ENCODE results near the gene SEMA4D.

The SEMA4D gene

GRCh38 chr9:89418474-89418845, 79.5 kb downstream of the SEMA4D start:
- 88% methylated on average over 8 of the region's 9 CpGs for WGBS, 2 experiments (ENCODE audit: insufficient coverage in 2 of 2)
- Histone ChIP-seq H3K27ac (ENCODE audit: low read depth, low read length, severe bottlenecking) (no peak overlapping the region), H3K4me3 (ENCODE audit: extremely low read depth, insufficient read depth, low read length, poor library complexity, severe bottlenecking) (no peak overlapping the region)

DNA sequence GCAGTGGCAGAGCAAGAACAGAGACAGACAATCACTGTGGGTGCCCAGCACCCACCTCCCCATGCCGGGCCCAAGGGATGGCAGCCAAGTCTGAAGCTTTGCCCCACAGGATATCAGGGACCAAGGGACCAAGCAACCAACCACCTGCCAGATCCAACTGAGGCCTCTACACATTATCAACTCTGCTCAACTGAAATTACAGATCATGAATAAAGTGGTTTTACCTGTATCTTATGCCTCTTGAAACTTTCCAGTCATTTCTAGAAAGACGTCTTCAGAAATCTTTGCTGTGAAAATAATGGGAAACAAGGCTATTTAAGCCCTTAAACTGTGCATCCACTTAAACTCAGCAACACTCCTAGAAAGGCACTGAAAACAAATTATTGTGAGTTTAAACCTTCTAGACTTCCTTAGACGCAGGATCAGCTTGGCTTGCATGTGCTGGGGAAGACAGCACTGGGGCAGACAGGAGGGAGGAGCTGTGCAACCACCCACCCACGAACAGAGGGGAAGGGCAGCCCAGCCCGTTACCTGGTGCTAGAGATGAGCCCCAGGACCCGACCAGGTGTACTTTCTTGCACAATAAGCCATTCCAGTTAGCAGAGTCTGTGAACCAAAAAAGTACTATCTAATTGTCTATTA, 80.0 kb downstream of the SEMA4D start:
- H3K27ac ChIP-seq (ENCODE audit: low read depth, low read length, severe bottlenecking), result no peak overlapping the region
- H3K4me1 ChIP-seq (ENCODE audit: control insufficient read depth, insufficient read depth, low read length, poor library complexity, severe bottlenecking), result peaks cover 14% of the 10 kb centered on the region
- H3K36me3 ChIP-seq (ENCODE audit: control insufficient read depth, insufficient read depth, low read length), result no peaks in the 10 kb centered on the region
- WGBS, 2 experiments (ENCODE audit: insufficient coverage in 2 of 2), result 89 to 100% methylated on average over 1 to 5 of the region's 6 CpGs
- H3K4me3 ChIP-seq (ENCODE audit: extremely low read depth, insufficient read depth, low read length, poor library complexity, severe bottlenecking), result no peak overlapping the region
- no peaks in the 10 kb centered on the region for H3K9me3 ChIP-seq (ENCODE audit: control insufficient read depth, low read length)

More at GRCh38 chr9:89418474-89418845, 79.5 kb downstream of the SEMA4D start:
- Histone ChIP-seq H3K4me1 (ENCODE audit: control insufficient read depth, insufficient read depth, low read length, poor library complexity, severe bottlenecking) (peaks cover 14% of the 10 kb centered on the region), H3K9me3 (ENCODE audit: control insufficient read depth, low read length) (no peaks in the 10 kb centered on the region), H3K36me3 (ENCODE audit: control insufficient read depth, insufficient read depth, low read length) (no peaks in the 10 kb centered on the region)

DNA sequence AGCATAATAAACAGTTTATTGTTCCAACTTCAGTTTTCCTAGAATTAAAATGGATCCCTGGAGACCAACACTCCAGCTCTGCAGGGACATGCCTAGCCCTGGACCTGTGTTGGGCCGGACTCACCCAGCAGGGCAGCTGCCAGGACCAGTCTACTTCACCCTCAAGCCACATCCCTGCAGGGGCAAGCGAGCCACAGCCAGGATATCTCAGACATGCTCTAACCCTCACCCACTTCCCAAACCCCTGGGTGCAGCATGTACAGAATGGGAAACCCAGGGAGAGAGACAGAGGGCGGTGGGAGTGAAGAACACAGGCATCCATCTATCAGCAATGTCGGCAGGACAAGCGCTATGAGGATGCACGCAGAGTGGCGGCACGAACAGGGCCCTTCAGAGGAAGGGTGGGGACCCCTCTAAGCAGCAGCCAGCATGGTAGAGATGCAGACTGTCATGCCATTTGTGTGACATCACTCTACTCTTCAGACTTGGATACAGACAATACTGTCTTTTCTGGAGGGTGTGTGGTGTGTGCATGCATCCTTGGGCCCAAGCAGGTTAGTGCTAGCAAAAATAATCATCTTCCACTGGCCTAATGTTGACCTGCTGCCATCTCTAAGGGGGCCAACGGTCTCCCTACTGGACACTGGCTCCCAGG, 83.1 kb downstream of the SEMA4D start:
- H3K4me3 ChIP-seq (ENCODE audit: extremely low read depth, insufficient read depth, low read length, poor library complexity, severe bottlenecking), result no peak overlapping the region
- H3K27ac ChIP-seq (ENCODE audit: low read depth, low read length, severe bottlenecking), result no peak overlapping the region
- 84 to 95% methylated on average over 5 to 8 of the region's 9 CpGs for WGBS, 2 experiments (ENCODE audit: insufficient coverage in 2 of 2)
- no peaks in the 10 kb centered on the region for H3K36me3 ChIP-seq (ENCODE audit: control insufficient read depth, insufficient read depth, low read length)
- peaks cover 8% of the 10 kb centered on the region for H3K9me3 ChIP-seq (ENCODE audit: control insufficient read depth, low read length)
- peaks cover 5% of the 10 kb centered on the region for H3K4me1 ChIP-seq (ENCODE audit: control insufficient read depth, insufficient read depth, low read length, poor library complexity, severe bottlenecking)

DNA sequence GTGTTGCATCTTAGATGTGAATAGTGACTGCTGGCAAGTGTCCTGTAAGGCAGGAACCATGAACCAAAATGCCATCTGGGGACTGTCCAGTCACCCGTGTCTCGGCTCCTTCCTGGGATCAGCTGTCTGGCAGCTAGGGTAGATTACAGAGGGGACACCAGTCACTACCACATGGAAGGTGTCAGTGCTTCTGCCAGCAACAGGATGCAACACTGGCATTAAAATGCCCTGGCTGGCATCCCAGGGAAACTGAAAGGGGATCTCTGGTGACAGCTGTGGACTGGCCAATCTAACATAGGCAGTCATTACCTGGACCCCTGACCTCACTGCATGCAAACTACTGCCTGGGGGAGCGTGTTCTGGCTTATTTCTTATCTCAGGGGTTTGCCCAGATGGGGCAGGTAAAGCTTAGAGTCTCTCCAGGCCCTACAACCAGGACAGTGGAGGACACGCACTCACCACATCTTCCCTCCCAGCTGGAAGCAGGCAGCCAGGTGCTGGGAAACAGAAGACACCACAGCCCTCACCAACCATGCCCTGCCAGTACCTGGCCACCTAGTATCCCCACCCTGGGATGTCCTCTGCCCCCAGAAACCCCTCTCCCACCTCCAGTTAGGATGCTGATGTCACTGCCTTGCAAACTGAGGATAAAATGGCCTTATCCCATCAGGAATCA, 83.8 kb downstream of the SEMA4D start:
- Histone ChIP-seq H3K4me1 (ENCODE audit: control insufficient read depth, insufficient read depth, low read length, poor library complexity, severe bottlenecking) (peaks cover 5% of the 10 kb centered on the region), H3K4me3 (ENCODE audit: extremely low read depth, insufficient read depth, low read length, poor library complexity, severe bottlenecking) (no peak overlapping the region), H3K27ac (ENCODE audit: low read depth, low read length, severe bottlenecking) (no peak overlapping the region), H3K9me3 (ENCODE audit: control insufficient read depth, low read length) (peaks cover 8% of the 10 kb centered on the region), H3K36me3 (ENCODE audit: control insufficient read depth, insufficient read depth, low read length) (no peaks in the 10 kb centered on the region)
- 80 to 94% methylated on average over 4 of the region's 4 CpGs for WGBS, 2 experiments (ENCODE audit: insufficient coverage in 2 of 2)

DNA sequence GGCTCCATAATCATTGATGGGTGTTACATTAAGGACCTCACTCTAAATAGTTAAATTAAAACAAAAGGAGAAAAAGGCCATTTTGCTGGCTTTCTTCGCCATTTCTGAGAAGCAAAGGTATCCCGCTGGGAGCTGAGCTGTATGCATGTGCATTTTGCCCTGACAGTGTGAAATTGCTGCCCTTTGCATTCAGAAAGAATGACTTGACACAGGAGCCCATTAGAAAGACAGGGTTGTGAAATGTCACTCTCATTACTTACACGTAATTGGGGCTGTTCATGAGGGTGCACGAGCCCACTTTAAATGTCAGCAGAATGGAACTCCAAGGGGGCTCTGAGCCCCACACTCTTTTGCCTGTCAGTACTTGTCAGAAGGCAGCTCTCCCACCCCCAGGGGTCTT, 85.0 kb downstream of the SEMA4D start:
- H3K4me3 ChIP-seq (ENCODE audit: extremely low read depth, insufficient read depth, low read length, poor library complexity, severe bottlenecking), result no peak overlapping the region
- H3K36me3 ChIP-seq (ENCODE audit: control insufficient read depth, insufficient read depth, low read length), result no peaks in the 10 kb centered on the region
- no peak overlapping the region for H3K27ac ChIP-seq (ENCODE audit: low read depth, low read length, severe bottlenecking)
- H3K4me1 ChIP-seq (ENCODE audit: control insufficient read depth, insufficient read depth, low read length, poor library complexity, severe bottlenecking), result peaks cover 5% of the 10 kb centered on the region
- H3K9me3 ChIP-seq (ENCODE audit: control insufficient read depth, low read length), result peaks cover 8% of the 10 kb centered on the region
- WGBS, 2 experiments (ENCODE audit: insufficient coverage in 2 of 2), result 7 to 9% methylated on average over 2 to 4 of the region's 4 CpGs

GRCh38 chr9:89412541-89412940, 85.4 kb downstream of the SEMA4D start:
- 17 to 38% methylated on average over 2 to 3 of the region's 5 CpGs for WGBS, 2 experiments (ENCODE audit: insufficient coverage in 2 of 2)
- Histone ChIP-seq H3K4me3 (ENCODE audit: extremely low read depth, insufficient read depth, low read length, poor library complexity, severe bottlenecking) (no peak overlapping the region), H3K27ac (ENCODE audit: low read depth, low read length, severe bottlenecking) (no peak overlapping the region)

DNA sequence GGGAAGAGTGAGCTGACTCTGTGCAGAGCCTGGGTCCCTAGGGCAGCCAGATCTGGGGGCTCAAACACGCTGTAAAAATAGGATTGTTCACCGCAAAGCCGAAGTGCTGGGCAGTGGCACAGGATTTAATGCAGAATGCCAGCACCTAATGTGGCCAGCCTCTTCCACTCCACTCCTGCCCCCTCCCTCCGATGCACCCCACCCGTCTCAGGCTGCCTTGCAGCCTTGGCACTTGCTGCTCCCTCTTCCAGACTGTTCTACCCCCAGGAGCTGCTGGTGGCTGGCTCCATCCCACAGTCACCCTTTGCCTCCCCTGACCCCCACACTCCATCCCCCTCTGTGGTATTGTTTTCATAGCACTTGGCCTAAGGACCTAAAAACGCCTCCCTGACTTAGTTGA, 86.2 kb downstream of the SEMA4D start:
- H3K27ac ChIP-seq (ENCODE audit: low read depth, low read length, severe bottlenecking), result no peak overlapping the region
- 97 to 98% methylated on average over 5 to 6 of the region's 6 CpGs for WGBS, 2 experiments (ENCODE audit: insufficient coverage in 2 of 2)
- H3K4me1 ChIP-seq (ENCODE audit: control insufficient read depth, insufficient read depth, low read length, poor library complexity, severe bottlenecking), result peaks cover 5% of the 10 kb centered on the region
- no peak overlapping the region for H3K4me3 ChIP-seq (ENCODE audit: extremely low read depth, insufficient read depth, low read length, poor library complexity, severe bottlenecking)
- peaks cover 8% of the 10 kb centered on the region for H3K9me3 ChIP-seq (ENCODE audit: control insufficient read depth, low read length)
- H3K36me3 ChIP-seq (ENCODE audit: control insufficient read depth, insufficient read depth, low read length), result no peaks in the 10 kb centered on the region

More at GRCh38 chr9:89412541-89412940, 85.4 kb downstream of the SEMA4D start:
- Histone ChIP-seq H3K4me1 (ENCODE audit: control insufficient read depth, insufficient read depth, low read length, poor library complexity, severe bottlenecking) (peaks cover 5% of the 10 kb centered on the region), H3K36me3 (ENCODE audit: control insufficient read depth, insufficient read depth, low read length) (no peaks in the 10 kb centered on the region), H3K9me3 (ENCODE audit: control insufficient read depth, low read length) (peaks cover 8% of the 10 kb centered on the region)

DNA sequence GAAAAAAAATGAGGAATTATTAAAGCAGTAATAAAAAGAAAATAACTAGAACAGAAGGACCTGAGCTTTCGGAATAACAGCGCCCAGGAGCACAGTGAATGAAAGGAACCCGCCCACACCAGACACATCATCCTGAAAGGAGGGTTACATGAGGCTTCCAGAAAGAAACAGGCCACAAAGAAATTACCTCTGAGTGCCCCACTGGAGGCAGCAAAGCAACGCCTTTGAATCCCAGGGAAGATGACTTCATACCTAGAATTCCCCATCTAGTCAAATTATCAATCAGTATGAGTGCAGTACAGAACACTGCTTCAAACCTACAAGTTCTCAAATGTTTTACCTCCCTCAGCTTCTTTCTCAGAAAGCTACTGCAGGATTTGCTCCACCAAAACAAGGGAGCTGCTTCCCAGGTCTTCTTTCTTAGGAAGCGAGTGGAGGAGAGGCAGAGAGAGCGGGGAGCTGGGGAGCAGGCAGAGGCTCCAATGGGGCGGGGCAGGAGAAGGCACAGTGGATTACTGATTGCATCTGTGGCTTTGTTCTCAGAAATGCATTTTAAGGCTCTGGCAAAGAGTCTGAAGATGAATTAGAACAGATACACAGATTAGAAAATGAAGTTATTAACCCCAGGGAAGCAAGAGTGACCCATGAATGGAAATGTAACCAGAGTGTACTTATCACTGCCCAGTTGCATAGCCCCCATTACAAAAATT, 87.1 kb downstream of the SEMA4D start:
- Histone ChIP-seq H3K27ac (ENCODE audit: low read depth, low read length, severe bottlenecking) (no peak overlapping the region), H3K36me3 (ENCODE audit: control insufficient read depth, insufficient read depth, low read length) (no peaks in the 10 kb centered on the region), H3K4me1 (ENCODE audit: control insufficient read depth, insufficient read depth, low read length, poor library complexity, severe bottlenecking) (peaks cover 5% of the 10 kb centered on the region), H3K4me3 (ENCODE audit: extremely low read depth, insufficient read depth, low read length, poor library complexity, severe bottlenecking) (no peak overlapping the region), H3K9me3 (ENCODE audit: control insufficient read depth, low read length) (peaks cover 8% of the 10 kb centered on the region)
- WGBS, 2 experiments (ENCODE audit: insufficient coverage in 2 of 2), result 83% methylated on average over 6 to 7 of the region's 7 CpGs

DNA sequence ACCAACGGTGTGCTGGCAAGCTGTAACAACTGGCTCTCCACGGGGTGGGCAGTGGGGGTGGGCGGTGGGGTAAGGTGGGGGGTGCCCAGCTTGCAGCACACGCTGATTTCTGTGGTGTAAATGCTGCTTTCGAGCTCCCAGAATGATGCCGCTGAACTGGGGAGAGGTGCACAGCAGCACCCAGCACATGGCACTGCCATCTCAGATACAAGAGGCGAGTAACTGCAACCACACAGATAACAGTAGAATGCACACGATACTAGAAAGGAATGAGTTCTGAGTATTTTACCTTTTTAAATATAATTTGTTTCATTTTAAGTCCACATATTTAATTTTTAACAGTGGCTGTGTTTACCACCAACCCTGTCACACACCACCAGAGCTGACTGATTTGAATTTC, 87.9 kb downstream of the SEMA4D start:
- peaks cover 4% of the 10 kb centered on the region for H3K4me1 ChIP-seq (ENCODE audit: control insufficient read depth, insufficient read depth, low read length, poor library complexity, severe bottlenecking)
- H3K4me3 ChIP-seq (ENCODE audit: extremely low read depth, insufficient read depth, low read length, poor library complexity, severe bottlenecking), result no peak overlapping the region
- no peaks in the 10 kb centered on the region for H3K36me3 ChIP-seq (ENCODE audit: control insufficient read depth, insufficient read depth, low read length)
- H3K9me3 ChIP-seq (ENCODE audit: control insufficient read depth, low read length), result peaks cover 8% of the 10 kb centered on the region
- WGBS, 2 experiments (ENCODE audit: insufficient coverage in 2 of 2), result 95 to 100% methylated on average over 1 to 7 of the region's 8 CpGs
- no peak overlapping the region for H3K27ac ChIP-seq (ENCODE audit: low read depth, low read length, severe bottlenecking)

DNA sequence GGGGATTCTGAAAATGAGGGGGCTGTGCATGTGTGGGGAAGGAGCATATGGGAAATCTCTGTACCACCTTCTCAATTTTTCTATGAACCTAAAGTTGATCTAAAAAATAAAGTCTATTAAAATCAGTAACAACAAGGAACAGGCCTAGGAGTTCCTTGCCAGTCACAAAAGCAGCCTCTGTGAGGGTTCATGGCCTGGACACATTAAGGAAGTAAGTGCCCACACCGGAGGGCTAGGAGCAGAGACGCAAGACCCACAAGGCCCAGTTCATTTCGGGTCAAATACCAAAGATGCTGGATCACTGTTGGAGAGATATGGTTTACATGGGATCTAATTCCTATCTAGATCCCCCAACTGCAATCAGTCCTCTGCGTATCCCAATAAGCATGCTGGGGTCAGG, 88.4 kb downstream of the SEMA4D start:
- Histone ChIP-seq H3K4me1 (ENCODE audit: control insufficient read depth, insufficient read depth, low read length, poor library complexity, severe bottlenecking) (no peaks in the 10 kb centered on the region), H3K4me3 (ENCODE audit: extremely low read depth, insufficient read depth, low read length, poor library complexity, severe bottlenecking) (no peak overlapping the region), H3K9me3 (ENCODE audit: control insufficient read depth, low read length) (peaks cover 8% of the 10 kb centered on the region), H3K36me3 (ENCODE audit: control insufficient read depth, insufficient read depth, low read length) (no peaks in the 10 kb centered on the region), H3K27ac (ENCODE audit: low read depth, low read length, severe bottlenecking) (no peak overlapping the region)
- 95 to 100% methylated on average over 1 to 3 of the region's 4 CpGs for WGBS, 2 experiments (ENCODE audit: insufficient coverage in 2 of 2)

Measured in mesodermal cell (in vitro differentiated cells).